Spleen (tissue), 11 donors: ENCODE results near the gene CDC14B. TPM values are rescaled to one million over a fixed set of nuclear protein-coding genes. Genes with fewer than 3 reads are reported as not detected.

Experiments used
- DNase-seq: peaks from one replicate; pipeline ENCODE4 v3.0.0-alpha.2; 2020
- H3K27ac ChIP-seq, 8 donors: fragments of 200-600 bp; sonication (generic) in 7 of 8; 1 replicate in 4 of 8; 2 replicates in 4 of 8; pipeline versions ENCODE4 v1.5.0 to v1.8.0; 2016 to 2021; ENCODE audit warnings: inconsistent platforms in 4 of 8, mild to moderate bottlenecking in 4 of 8, moderate library complexity in 1 of 8
- H3K27me3 ChIP-seq, 7 donors: fragments of 200-600 bp; sonication (generic) in 6 of 7; replicated peaks in 1 of 7; 1 replicate in 4 of 7; 2 replicates in 3 of 7; pipeline versions ENCODE4 v1.5.0 to v1.8.0; 2016 to 2021; ENCODE audit warnings: inconsistent platforms in 3 of 7, mild to moderate bottlenecking in 1 of 7
- H3K36me3 ChIP-seq, 6 donors: fragments of 200-600 bp; sonication (generic) in 5 of 6; 1 replicate in 4 of 6; 2 replicates in 2 of 6; pipeline versions ENCODE4 v1.5.0 to v1.8.0; 2016 to 2021; ENCODE audit warnings: inconsistent platforms in 2 of 6
- H3K4me1 ChIP-seq, 6 donors: fragments of 200-600 bp; sonication (generic) in 5 of 6; 1 replicate in 3 of 6; 2 replicates in 3 of 6; pipeline versions ENCODE4 v1.5.0 to v1.8.0; 2016 to 2021; ENCODE audit warnings: inconsistent platforms in 3 of 6
- H3K4me3 ChIP-seq, 8 donors: fragments of 200-600 bp; sonication (generic) in 7 of 8; 1 replicate in 4 of 8; 2 replicates in 4 of 8; pipeline versions ENCODE4 v1.5.0 to v1.8.0; 2016 to 2021; ENCODE audit warnings: inconsistent platforms in 4 of 8, mild to moderate bottlenecking in 4 of 8, moderate library complexity in 2 of 8
- H3K9me3 ChIP-seq, 8 donors: fragments of 200-600 bp; sonication (generic) in 7 of 8; 1 replicate in 4 of 8; 2 replicates in 4 of 8; pipeline versions ENCODE4 v1.5.0 to v1.8.0; 2016 to 2021; ENCODE audit warnings: inconsistent platforms in 4 of 8
- CTCF ChIP-seq, 11 experiments: fragments of 200-600 bp in 7 of 11; fragments of 450-650 bp in 4 of 11; sonication (generic) in 4 of 11; IDR thresholded peaks in 8 of 11; conservative IDR thresholded peaks in 3 of 11; 1 replicate in 7 of 11; 2 replicates in 4 of 11; pipeline versions ENCODE4 v1.4.0 to v1.8.0; 2016 to 2021; ENCODE audit warnings: antibody characterized with exemption in 11 of 11, inconsistent platforms in 4 of 11, mild to moderate bottlenecking in 1 of 11
- POLR2A ChIP-seq, 3 donors: fragments of 450-650 bp; IDR thresholded peaks; one replicate each; pipeline ENCODE4 v1.5.1; 2017; ENCODE audit warnings: antibody characterized with exemption in 3 of 3, mild to moderate bottlenecking in 1 of 3
- POLR2AphosphoS5 ChIP-seq, 3 donors: sonication (generic); formaldehyde crosslinking; IDR thresholded peaks; one replicate each; pipeline ENCODE4 v1.5.1; 2017; ENCODE audit warnings: antibody characterized with exemption in 3 of 3
- WGBS, 5 donors: extraction: QIAGEN DNeasy Blood & Tissue Kit in 3 of 5; methylation state at CpG; one replicate each; pipeline versions ENCODE4 v1.1.5 to v1.1.7; 2013 to 2018; 5-methylcytosine and 5-hydroxymethylcytosine counted together
- intact Hi-C: fragments of 100-400 bp; cut with DNase I; formaldehyde crosslinking; loops from one replicate; pipeline ENCODE4 v1.15.0; 2023; ENCODE audit warnings: low total_unique reads
- polyA plus RNA-seq, 3 donors: library from polyadenylated mRNA; stranded (reverse); fragments of 200-250 nt; gene quantifications; one replicate each; pipeline ENCODE4 v1.2.1, GENCODE V29; 2013
- total RNA-seq, 7 donors: library from RNA; depleted of rRNA in 3 of 7; stranded (reverse); fragments of >200 nt in 3 of 7; fragmentation: NEBNext Ultra II Directional in 4 of 7; extraction: Animal tissue kit (Norgen Biotek cat#: 25700) in 4 of 7; gene quantifications; one replicate each; pipeline versions ENCODE4 v1.1.0 to v1.2.1, GENCODE V29; 2016 to 2021
- donor health status: healthy with polysubstance abuse.
- donor health status: DM: no; HTN: no; CAD: no; lungs with moderate emphysema.
- donor health status: DM: no; HTN: no; CAD: no.
- donor health status: Bipolar disorder and iron deficiency.
- donor health status: healthy.
- donor health status: DM: no; HTN: no; CAD: no.
- donor health status: DM: yes; HTN: yes; CAD: no.

CDC14B gene
- total and polyA plus RNA-seq, 10 donors: 1.3 to 10.0 (median 5.8) TPM

GRCh38 chr9:96492993-96493531 is 126.6 kb downstream of the CDC14B start:
- Histone ChIP-seq H3K4me3 (no peak overlapping the region), H3K9me3 (no peaks in the 10 kb centered on the region), H3K4me1 (no peaks in the 10 kb centered on the region), H3K27ac (no peak overlapping the region), H3K36me3 (peaks cover 0 to 59% (median 37%) of the 10 kb centered on the region in 6 donors), H3K27me3 (no peaks in the 10 kb centered on the region)
- TF ChIP-seq CTCF (IDR thresholded peaks at IDR 0.05 in 8 of 11, conservative IDR thresholded peaks at IDR 0.05 in 3 of 11) (no peak), POLR2AphosphoS5 (IDR thresholded peaks at IDR 0.05) (no peak), POLR2A (IDR thresholded peaks at IDR 0.05) (no peak)
- no peak for DNase-seq
- 91 to 98% (median 94%) methylated on average over 6 to 12 of the region's 12 CpGs for whole genome bisulfite sequencing, 5 donors
- intact Hi-C loops: no loop called here

GRCh38 chr9:96491880-96492525 is 127.6 kb downstream of the CDC14B start:
- no peak overlapping the region for H3K27ac ChIP-seq
- WGBS, 5 donors: 90 to 97% (median 93%) methylated on average over 6 to 17 of the region's 17 CpGs

GRCh38 chr9:96491079-96491879 is 128.4 kb downstream of the CDC14B start:
- no peak for DNase-seq
- no peak overlapping the region for H3K4me3 ChIP-seq

More at GRCh38 chr9:96491880-96492525, 127.6 kb downstream of the CDC14B start:
- TF ChIP-seq POLR2A (IDR thresholded peaks at IDR 0.05) (no peak), POLR2AphosphoS5 (IDR thresholded peaks at IDR 0.05) (no peak)
- Histone ChIP-seq H3K36me3 (peaks cover 0 to 67% (median 40%) of the 10 kb centered on the region in 6 donors), H3K4me1 (peaks cover 0 to 4% (median 0%) of the 10 kb centered on the region in 6 donors), H3K9me3 (no peaks in the 10 kb centered on the region), H3K4me3 (no peak overlapping the region), H3K27me3 (no peaks in the 10 kb centered on the region)
- intact Hi-C loops: no loop called here
- DNase-seq: no peak

More at GRCh38 chr9:96491079-96491879, 128.4 kb downstream of the CDC14B start:
- intact Hi-C loops: no loop called here
- TF ChIP-seq POLR2AphosphoS5 (IDR thresholded peaks at IDR 0.05) (no peak), CTCF (IDR thresholded peaks at IDR 0.05 in 8 of 11, conservative IDR thresholded peaks at IDR 0.05 in 3 of 11) (no peak), POLR2A (IDR thresholded peaks at IDR 0.05) (no peak)
- H3K27me3 ChIP-seq: no peaks in the 10 kb centered on the region
- H3K36me3 ChIP-seq: peaks cover 0 to 67% (median 40%) of the 10 kb centered on the region in 6 donors
- 85 to 89% (median 89%) methylated on average over 10 of the region's 10 CpGs for whole genome bisulfite sequencing, 5 donors
- peaks cover 0 to 11% (median 0%) of the 10 kb centered on the region in 6 donors for H3K4me1 ChIP-seq
- H3K9me3 ChIP-seq: no peaks in the 10 kb centered on the region
- no peak overlapping the region for H3K27ac ChIP-seq
